WTC11 (cell line): ENCODE data around the gene SLC13A3. TPM values are rescaled to one million over a fixed set of nuclear protein-coding genes. Genes with fewer than 3 reads are reported as not detected.

ENCODE experiments used
- ATAC-seq: fragments of 200-7000 bp; cut with Tn5 transposase; 2 replicates; pipeline ENCODE4 v1.10.0; 2021; ENCODE audit warnings: mild to moderate bottlenecking, moderate library complexity
- CTCF ChIA-PET: fragments of 300-600 bp; sonication (Branson Sonifier 250); formaldehyde crosslinking; loops from one replicate; lab custom pipeline; 2021; ENCODE audit warnings: antibody characterized with exemption; lab: Charles Lee
- POLR2A ChIA-PET: fragments of 350-600 bp; sonication (Branson Sonifier 250); formaldehyde crosslinking; loops from one replicate; lab custom pipeline; 2021; ENCODE audit warnings: antibody characterized with exemption; lab: Charles Lee
- DNase-seq: peaks from one replicate; pipeline ENCODE4 v3.0.0; 2021; ENCODE audit warnings: low spot score
- H3K27ac Mint-ChIP-seq: 2 replicates; pipeline ENCODE4 v1.8.0; 2021; ENCODE audit warnings: mixed read lengths
- H3K27me3 Mint-ChIP-seq: 2 replicates; pipeline ENCODE4 v1.8.0; 2021; ENCODE audit warnings: low read depth, mild to moderate bottlenecking, moderate library complexity, mixed read lengths
- H3K36me3 Mint-ChIP-seq: 2 replicates; pipeline ENCODE4 v1.8.0; 2021; ENCODE audit warnings: mixed read lengths
- H3K4me1 Mint-ChIP-seq: 2 replicates; pipeline ENCODE4 v1.8.0; 2022; ENCODE audit warnings: mixed read lengths
- H3K4me3 Mint-ChIP-seq: 2 replicates; pipeline ENCODE4 v1.8.0; 2021; ENCODE audit warnings: mild to moderate bottlenecking, moderate library complexity, mixed read lengths
- H3K9me3 Mint-ChIP-seq: 2 replicates; pipeline ENCODE4 v1.8.0; 2021; ENCODE audit warnings: mixed read lengths
- AFF4 ChIP-seq: sonication (generic); formaldehyde crosslinking; IDR thresholded peaks from 2 replicates; pipeline ENCODE4 v1.8.1; 2023; ENCODE audit warnings: mild to moderate bottlenecking, missing genetic modification reagents, borderline replicate concordance
- E2F1 ChIP-seq: sonication (generic); formaldehyde crosslinking; IDR thresholded peaks from 2 replicates; pipeline ENCODE4 v1.8.0; 2022; ENCODE audit warnings: mild to moderate bottlenecking, missing genetic modification reagents
- GTF2I ChIP-seq: fragments of 250-450 bp; sonication (Bioruptor Pico); conservative IDR thresholded peaks from 2 replicates; pipeline ENCODE4 v1.4.0; 2021; ENCODE audit warnings: mild to moderate bottlenecking
- IRF2 ChIP-seq: sonication (generic); formaldehyde crosslinking; IDR thresholded peaks from 2 replicates; pipeline ENCODE4 v1.8.0; 2022; ENCODE audit warnings: low read depth, missing genetic modification reagents, borderline replicate concordance
- MAX ChIP-seq: sonication (generic); formaldehyde crosslinking; IDR thresholded peaks from 2 replicates; pipeline ENCODE4 v1.8.0; 2022; ENCODE audit warnings: mild to moderate bottlenecking, missing genetic modification reagents
- MXD4 ChIP-seq: fragments of 250-450 bp; sonication (Bioruptor Pico); IDR thresholded peaks from 2 replicates; pipeline ENCODE4 v1.8.0; 2021; ENCODE audit warnings: mild to moderate bottlenecking, moderate library complexity, borderline replicate concordance
- NFATC4 ChIP-seq: fragments of 250-450 bp; sonication (Bioruptor Pico); IDR thresholded peaks from 2 replicates; pipeline ENCODE4 v1.9.0; 2021; ENCODE audit warnings: mild to moderate bottlenecking
- SMAD3 ChIP-seq: sonication (generic); formaldehyde crosslinking; IDR thresholded peaks from 2 replicates; pipeline ENCODE4 v1.8.0; 2022; ENCODE audit warnings: missing genetic modification reagents, mild to moderate bottlenecking, borderline replicate concordance
- SOX15 ChIP-seq: fragments of 250-450 bp; sonication (Bioruptor Pico); IDR thresholded peaks from 2 replicates; pipeline ENCODE4 v1.9.0; 2021; ENCODE audit warnings: mild to moderate bottlenecking
- USF1 ChIP-seq: sonication (generic); formaldehyde crosslinking; IDR thresholded peaks from 2 replicates; pipeline ENCODE4 v1.8.0; 2022; ENCODE audit warnings: mild to moderate bottlenecking, missing genetic modification reagents
- USF2 ChIP-seq: sonication (generic); formaldehyde crosslinking; IDR thresholded peaks from 2 replicates; pipeline ENCODE4 v1.8.1; 2023; ENCODE audit warnings: mild to moderate bottlenecking, missing genetic modification reagents, moderate library complexity
- ZNF121 ChIP-seq: sonication (generic); formaldehyde crosslinking; IDR thresholded peaks from 2 replicates; pipeline ENCODE4 v1.8.0; 2023; ENCODE audit warnings: missing genetic modification reagents
- ZNF219 ChIP-seq: sonication (generic); formaldehyde crosslinking; IDR thresholded peaks from 2 replicates; pipeline ENCODE4 v1.8.0; 2023; ENCODE audit warnings: missing genetic modification reagents, mild to moderate bottlenecking, borderline replicate concordance
- ZNF425 ChIP-seq: fragments of 250-450 bp; sonication (Bioruptor Pico); conservative IDR thresholded peaks from 2 replicates; pipeline ENCODE4 v1.9.0; 2021; ENCODE audit warnings: mild to moderate bottlenecking
- ZSCAN18 ChIP-seq: fragments of 250-450 bp; sonication (Bioruptor Pico); IDR thresholded peaks from 2 replicates; pipeline ENCODE4 v2.1.2; 2022; ENCODE audit warnings: mild to moderate bottlenecking, moderate library complexity
- total RNA-seq: library from RNA; stranded (reverse); gene quantifications from 3 replicates; pipeline ENCODE4 v1.2.3, GENCODE V29; 2021
- TF ChIP-seq, protein P1 (sequence below): sonication (generic); formaldehyde crosslinking; IDR thresholded peaks from 2 replicates; pipeline ENCODE4 v1.8.1; 2022; ENCODE audit warnings: low read depth, mild to moderate bottlenecking, moderate library complexity, missing genetic modification reagents, borderline replicate concordance
- TF ChIP-seq, protein P2 (sequence below): fragments of 250-450 bp; sonication (Bioruptor Pico); IDR thresholded peaks from 2 replicates; pipeline ENCODE4 v1.9.0; 2021; ENCODE audit warnings: mild to moderate bottlenecking, borderline replicate concordance
- TF ChIP-seq, protein P3 (sequence below): sonication (generic); formaldehyde crosslinking; IDR thresholded peaks from 2 replicates; pipeline ENCODE4 v1.8.0; 2022; ENCODE audit warnings: mild to moderate bottlenecking, missing genetic modification reagents

SLC13A3 gene
- total RNA-seq, 1 experiment from 2014 or later = 10.6 TPM

DNA sequence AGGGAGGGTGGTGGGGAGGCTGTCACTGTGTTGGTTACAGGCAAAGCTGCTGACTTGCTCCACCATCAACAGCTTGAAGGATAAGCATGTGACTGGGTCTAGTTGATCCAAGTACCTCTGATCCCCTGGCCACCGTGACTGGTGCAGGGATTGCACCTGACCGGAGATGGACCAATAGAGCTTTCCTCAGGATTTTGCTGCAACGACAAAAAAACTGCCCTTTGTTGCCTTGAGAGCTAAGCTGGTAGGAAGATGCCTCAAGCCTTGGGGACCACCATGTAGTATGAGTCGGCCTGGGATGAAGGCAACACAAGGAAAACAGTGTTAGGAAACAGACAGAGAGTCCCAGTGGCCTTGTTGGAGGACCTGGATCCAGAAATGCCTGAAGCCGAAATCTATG lies 102.6 kb downstream of the SLC13A3 start:
- DNase-seq (no peak), ATAC-seq (no peak)
- Mint-ChIP-seq H3K27me3 (no peaks in the 10 kb centered on the region), H3K9me3 (no peaks in the 10 kb centered on the region), H3K27ac (no peak overlapping the region), H3K4me1 (peaks cover 31% of the 10 kb centered on the region), H3K4me3 (no peak overlapping the region), H3K36me3 (no peaks in the 10 kb centered on the region)
- ChIA-PET CTCF (interaction anchor here (1.8 kb wide), 1 partner anchor 14 kb away, joined by 5 read pairs; no protein-coding TSS in a partner anchor), POLR2A (no interaction called here)
- TF ChIP-seq MAX (CRISPR knock-in tag) (no peak), E2F1 (CRISPR knock-in tag) (no peak), ZNF219 (no peak), ZSCAN18 (CRISPR knock-in tag) (no peak), USF2 (CRISPR knock-in tag) (no peak), GTF2I (CRISPR knock-in tag) (no peak), SOX15 (CRISPR knock-in tag) (no peak), AFF4 (no peak), USF1 (CRISPR knock-in tag) (no peak), MXD4 (CRISPR knock-in tag) (no peak), SMAD3 (no peak), IRF2 (CRISPR knock-in tag) (no peak), NFATC4 (no peak), ZNF425 (CRISPR knock-in tag) (no peak), ZNF121 (CRISPR knock-in tag) (no peak)
- TF ChIP-seq, protein P1, sequence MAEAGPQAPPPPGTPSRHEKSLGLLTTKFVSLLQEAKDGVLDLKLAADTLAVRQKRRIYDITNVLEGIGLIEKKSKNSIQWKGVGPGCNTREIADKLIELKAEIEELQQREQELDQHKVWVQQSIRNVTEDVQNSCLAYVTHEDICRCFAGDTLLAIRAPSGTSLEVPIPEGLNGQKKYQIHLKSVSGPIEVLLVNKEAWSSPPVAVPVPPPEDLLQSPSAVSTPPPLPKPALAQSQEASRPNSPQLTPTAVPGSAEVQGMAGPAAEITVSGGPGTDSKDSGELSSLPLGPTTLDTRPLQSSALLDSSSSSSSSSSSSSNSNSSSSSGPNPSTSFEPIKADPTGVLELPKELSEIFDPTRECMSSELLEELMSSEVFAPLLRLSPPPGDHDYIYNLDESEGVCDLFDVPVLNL (CRISPR knock-in tag) = no peak
- TF ChIP-seq, protein P2, sequence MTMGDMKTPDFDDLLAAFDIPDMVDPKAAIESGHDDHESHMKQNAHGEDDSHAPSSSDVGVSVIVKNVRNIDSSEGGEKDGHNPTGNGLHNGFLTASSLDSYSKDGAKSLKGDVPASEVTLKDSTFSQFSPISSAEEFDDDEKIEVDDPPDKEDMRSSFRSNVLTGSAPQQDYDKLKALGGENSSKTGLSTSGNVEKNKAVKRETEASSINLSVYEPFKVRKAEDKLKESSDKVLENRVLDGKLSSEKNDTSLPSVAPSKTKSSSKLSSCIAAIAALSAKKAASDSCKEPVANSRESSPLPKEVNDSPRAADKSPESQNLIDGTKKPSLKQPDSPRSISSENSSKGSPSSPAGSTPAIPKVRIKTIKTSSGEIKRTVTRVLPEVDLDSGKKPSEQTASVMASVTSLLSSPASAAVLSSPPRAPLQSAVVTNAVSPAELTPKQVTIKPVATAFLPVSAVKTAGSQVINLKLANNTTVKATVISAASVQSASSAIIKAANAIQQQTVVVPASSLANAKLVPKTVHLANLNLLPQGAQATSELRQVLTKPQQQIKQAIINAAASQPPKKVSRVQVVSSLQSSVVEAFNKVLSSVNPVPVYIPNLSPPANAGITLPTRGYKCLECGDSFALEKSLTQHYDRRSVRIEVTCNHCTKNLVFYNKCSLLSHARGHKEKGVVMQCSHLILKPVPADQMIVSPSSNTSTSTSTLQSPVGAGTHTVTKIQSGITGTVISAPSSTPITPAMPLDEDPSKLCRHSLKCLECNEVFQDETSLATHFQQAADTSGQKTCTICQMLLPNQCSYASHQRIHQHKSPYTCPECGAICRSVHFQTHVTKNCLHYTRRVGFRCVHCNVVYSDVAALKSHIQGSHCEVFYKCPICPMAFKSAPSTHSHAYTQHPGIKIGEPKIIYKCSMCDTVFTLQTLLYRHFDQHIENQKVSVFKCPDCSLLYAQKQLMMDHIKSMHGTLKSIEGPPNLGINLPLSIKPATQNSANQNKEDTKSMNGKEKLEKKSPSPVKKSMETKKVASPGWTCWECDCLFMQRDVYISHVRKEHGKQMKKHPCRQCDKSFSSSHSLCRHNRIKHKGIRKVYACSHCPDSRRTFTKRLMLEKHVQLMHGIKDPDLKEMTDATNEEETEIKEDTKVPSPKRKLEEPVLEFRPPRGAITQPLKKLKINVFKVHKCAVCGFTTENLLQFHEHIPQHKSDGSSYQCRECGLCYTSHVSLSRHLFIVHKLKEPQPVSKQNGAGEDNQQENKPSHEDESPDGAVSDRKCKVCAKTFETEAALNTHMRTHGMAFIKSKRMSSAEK = no peak
- TF ChIP-seq, protein P3, sequence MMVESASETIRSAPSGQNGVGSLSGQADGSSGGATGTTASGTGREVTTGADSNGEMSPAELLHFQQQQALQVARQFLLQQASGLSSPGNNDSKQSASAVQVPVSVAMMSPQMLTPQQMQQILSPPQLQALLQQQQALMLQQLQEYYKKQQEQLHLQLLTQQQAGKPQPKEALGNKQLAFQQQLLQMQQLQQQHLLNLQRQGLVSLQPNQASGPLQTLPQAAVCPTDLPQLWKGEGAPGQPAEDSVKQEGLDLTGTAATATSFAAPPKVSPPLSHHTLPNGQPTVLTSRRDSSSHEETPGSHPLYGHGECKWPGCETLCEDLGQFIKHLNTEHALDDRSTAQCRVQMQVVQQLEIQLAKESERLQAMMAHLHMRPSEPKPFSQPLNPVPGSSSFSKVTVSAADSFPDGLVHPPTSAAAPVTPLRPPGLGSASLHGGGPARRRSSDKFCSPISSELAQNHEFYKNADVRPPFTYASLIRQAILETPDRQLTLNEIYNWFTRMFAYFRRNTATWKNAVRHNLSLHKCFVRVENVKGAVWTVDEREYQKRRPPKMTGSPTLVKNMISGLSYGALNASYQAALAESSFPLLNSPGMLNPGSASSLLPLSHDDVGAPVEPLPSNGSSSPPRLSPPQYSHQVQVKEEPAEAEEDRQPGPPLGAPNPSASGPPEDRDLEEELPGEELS (CRISPR knock-in tag) = no peak
